Smooth muscle cell (in vitro differentiated cells): Measurements from ENCODE around the gene PLEKHA8. TPM values are rescaled to one million over a fixed set of nuclear protein-coding genes. Genes with fewer than 3 reads are reported as not detected.

Experiments used
- DNase-seq: peaks from one replicate; lab custom pipeline; 2025; ENCODE audit not compliant: unreplicated experiment; lab: John Stamatoyannopoulos, UW
- H2AFZ ChIP-seq: fragments of 200-600 bp; sonication (generic); 2 replicates; pipeline ENCODE4 v1.6.0; 2016; ENCODE audit warnings: antibody characterized with exemption, low read depth, mild to moderate bottlenecking
- H3F3A ChIP-seq: fragments of 200-600 bp; sonication (generic); 2 replicates; pipeline ENCODE4 v1.6.0; 2017; ENCODE audit warnings: antibody characterized with exemption, low read depth
- H3K27ac ChIP-seq: fragments of 200-600 bp; sonication (generic); 2 replicates; pipeline ENCODE4 v1.5.1; 2016; ENCODE audit warnings: low read depth, mild to moderate bottlenecking
- H3K27me3 ChIP-seq: fragments of 200-600 bp; sonication (generic); 2 replicates; pipeline ENCODE4 v1.6.1; 2016; ENCODE audit warnings: low read depth, mild to moderate bottlenecking
- H3K36me3 ChIP-seq: fragments of 200-600 bp; sonication (generic); 2 replicates; pipeline ENCODE4 v1.5.1; 2016; ENCODE audit warnings: low read depth
- H3K4me1 ChIP-seq: fragments of 200-600 bp; sonication (generic); 2 replicates; pipeline ENCODE4 v1.5.1; 2016; ENCODE audit warnings: low read depth
- H3K4me2 ChIP-seq: fragments of 200-600 bp; sonication (generic); 2 replicates; pipeline ENCODE4 v1.6.0; 2016; ENCODE audit warnings: mild to moderate bottlenecking
- H3K4me3 ChIP-seq: fragments of 200-600 bp; sonication (generic); 2 replicates; pipeline ENCODE4 v1.5.1; 2016; ENCODE audit warnings: mild to moderate bottlenecking
- H3K79me2 ChIP-seq: fragments of 200-600 bp; sonication (generic); 2 replicates; pipeline ENCODE4 v1.6.0; 2016; ENCODE audit warnings: low read depth, mild to moderate bottlenecking
- H3K9ac ChIP-seq: fragments of 200-600 bp; sonication (generic); 2 replicates; pipeline ENCODE4 v1.6.0; 2016; ENCODE audit warnings: low read depth
- H3K9me3 ChIP-seq: fragments of 200-600 bp; sonication (generic); replicated peaks from 2 replicates; pipeline ENCODE4 v1.5.1; 2016; ENCODE audit warnings: low read depth
- H4K20me1 ChIP-seq: fragments of 200-600 bp; sonication (generic); 2 replicates; pipeline ENCODE4 v1.6.0; 2016; ENCODE audit warnings: low read depth
- CTCF ChIP-seq: fragments of 200-600 bp; sonication (generic); IDR thresholded peaks from 2 replicates; pipeline ENCODE4 v1.5.1; 2017; ENCODE audit warnings: borderline replicate concordance, mild to moderate bottlenecking, antibody characterized with exemption; ENCODE audit not compliant: insufficient read depth, poor library complexity, severe bottlenecking
- WGBS: methylation state at CpG from one replicate; pipeline ENCODE4 v1.1.7; 2016; ENCODE audit warnings: low lambda C conversion rate; 5-methylcytosine and 5-hydroxymethylcytosine counted together
- polyA plus RNA-seq: library from polyadenylated mRNA; unstranded; fragments of >200 nt; fragmentation: Nextera tagmentation; extraction: Ambion mirVana; gene quantifications from 2 replicates; pipeline ENCODE4 v1.2.1, GENCODE V29; 2016
- small RNA-seq: library from RNA; depleted of rRNA; stranded (forward); fragments of <200 nt; gene quantifications from one replicate; pipeline ENCODE3, GENCODE V24; 2014
- total RNA-seq: library from RNA; depleted of rRNA; stranded (reverse); fragments of >200 nt; gene quantifications from 2 replicates; pipeline ENCODE4 v1.2.3, GENCODE V29; 2014

PLEKHA8 gene
- total and polyA plus RNA-seq, 2 experiments from 2014 or later = 10.0 to 20.4 TPM

GRCh38 chr7:30177965-30178364 is 149.8 kb downstream of the PLEKHA8 start:
- Histone ChIP-seq H3K4me3 (no peak overlapping the region), H2AFZ (no peak overlapping the region), H3K4me2 (no peak overlapping the region), H3K4me1 (no peaks in the 10 kb centered on the region), H3K9me3 (no peaks in the 10 kb centered on the region), H3K36me3 (no peaks in the 10 kb centered on the region), H3K27ac (no peak overlapping the region), H3F3A (no peaks in the 10 kb centered on the region), H4K20me1 (no peaks in the 10 kb centered on the region), H3K27me3 (no peaks in the 10 kb centered on the region), H3K9ac (no peak overlapping the region), H3K79me2 (no peaks in the 10 kb centered on the region)
- 85% methylated on average over 3 of the region's 3 CpGs for WGBS
- TF ChIP-seq CTCF = no peak
- DNase-seq = no peak

GRCh38 chr7:30178748-30179436 is 150.7 kb downstream of the PLEKHA8 start:
- no peak for DNase-seq
- H3K4me1 ChIP-seq = no peaks in the 10 kb centered on the region
- no peaks in the 10 kb centered on the region for H3K27me3 ChIP-seq
- 94% methylated on average over 3 of the region's 3 CpGs for WGBS
- H3K9me3 ChIP-seq = no peaks in the 10 kb centered on the region
- no peak overlapping the region for H3K4me3 ChIP-seq
- no peaks in the 10 kb centered on the region for H4K20me1 ChIP-seq
- H3K79me2 ChIP-seq = no peaks in the 10 kb centered on the region
- H3K27ac ChIP-seq = no peak overlapping the region
- no peak overlapping the region for H3K9ac ChIP-seq
- no peak overlapping the region for H2AFZ ChIP-seq
- H3K36me3 ChIP-seq = no peaks in the 10 kb centered on the region
- TF ChIP-seq CTCF = no peak
- no peaks in the 10 kb centered on the region for H3F3A ChIP-seq
- no peak overlapping the region for H3K4me2 ChIP-seq

Small RNA genes lying within 50 kb of the gene (small RNA-seq; reads per million reads assigned to genes)
- gene RPS27P16 = 0.11 reads per million

Other genes starting within 250 kb of the PLEKHA8 start
- 0.22 TPM in 1 of 2 replicates, not detected in the other for gene WIPF3, start 221.9 kb upstream of the PLEKHA8 start, total RNA-seq
- 0.31 TPM in 1 of 2 replicates, not detected in the other for gene WIPF3, start 221.9 kb upstream of the PLEKHA8 start, polyA plus RNA-seq
- 84.9 and 93.0 TPM in 2 replicates for gene SCRN1, start 38.6 kb upstream of the PLEKHA8 start, total RNA-seq
- 58.7 and 67.5 TPM in 2 replicates for gene SCRN1, start 38.6 kb upstream of the PLEKHA8 start, polyA plus RNA-seq
- gene FKBP14, start 1.7 kb upstream of the PLEKHA8 start, total RNA-seq = 111 and 153 TPM in 2 replicates
- gene FKBP14, start 1.7 kb upstream of the PLEKHA8 start, polyA plus RNA-seq = 74.2 and 90.1 TPM in 2 replicates
- gene MTURN, start 106.6 kb downstream of the PLEKHA8 start, total RNA-seq = 3.9 and 13.1 TPM in 2 replicates
- gene MTURN, start 106.6 kb downstream of the PLEKHA8 start, polyA plus RNA-seq = 3.1 and 5.9 TPM in 2 replicates